ENCODE data around the gene MID2. TPM values are rescaled to one million over a fixed set of nuclear protein-coding genes. Genes with fewer than 3 reads are reported as not detected.
"Not testable (repeated sequence)": the region's sequence is repeated elsewhere in the genome, so short reads cannot be mapped to it uniquely, and the experiment has no call there.

The MID2 gene
- total RNA-seq, 2 experiments from 2014 or later = 9.0 to 9.7 TPM

GRCh38 chrX:107902721-107903120 is 77.1 kb downstream of the MID2 start:
- Mint-ChIP-seq H3K27me3 (no peaks in the 10 kb centered on the region), H3K4me1 (ENCODE audit: low read depth) (no peaks in the 10 kb centered on the region), H3K36me3 (peaks cover 14% of the 10 kb centered on the region), H3K4me3 (no peak overlapping the region), H3K27ac (no peak overlapping the region), H3K9me3 (no peaks in the 10 kb centered on the region)
- intact Hi-C loops (cut with micrococcal nuclease) = no loop called here
- POLR2A ChIA-PET = no interaction called here
- CTCF ChIA-PET = no interaction called here
- DNase-seq = no peak

- Mint-ChIP-seq H3K9me3 (no peaks in the 10 kb centered on the region), H3K4me3 (no peak overlapping the region), H3K27me3 (no peaks in the 10 kb centered on the region), H3K27ac (no peak overlapping the region), H3K4me1 (ENCODE audit: low read depth) (no peaks in the 10 kb centered on the region), H3K36me3 (peaks cover 20% of the 10 kb centered on the region)
- no peak for DNase-seq
- POLR2A ChIA-PET = no interaction called here
- intact Hi-C loops (cut with micrococcal nuclease) = no loop called here
- CTCF ChIA-PET = no interaction called here
These were observed 79.7 kb downstream of the MID2 start for GRCh38 chrX:107905366-107905765.

- intact Hi-C loops (cut with micrococcal nuclease) = no loop called here
- CTCF ChIA-PET = interaction anchor here (1.0 kb wide), 1 partner anchor 54 kb away, joined by 3 read pairs; no protein-coding TSS in a partner anchor
- peaks cover 9% of the 10 kb centered on the region for H3K36me3 Mint-ChIP-seq
These were observed 98.6 kb downstream of the MID2 start for GRCh38 chrX:107924136-107924746.

GRCh38 chrX:107934262-107934661 is 108.6 kb downstream of the MID2 start:
- Mint-ChIP-seq H3K36me3 (no peaks in the 10 kb centered on the region), H3K27me3 (peaks cover 11% of the 10 kb centered on the region), H3K27ac (no peak overlapping the region), H3K9me3 (no peaks in the 10 kb centered on the region), H3K4me3 (no peak overlapping the region), H3K4me1 (ENCODE audit: low read depth) (peaks cover 3% of the 10 kb centered on the region)
- POLR2A ChIA-PET = no interaction called here
- CTCF ChIA-PET = no interaction called here
- intact Hi-C loops (cut with micrococcal nuclease) = no loop called here
- DNase-seq = no peak

More at GRCh38 chrX:107924136-107924746, 98.6 kb downstream of the MID2 start:
- no peak overlapping the region for H3K27ac Mint-ChIP-seq
- H3K9me3 Mint-ChIP-seq = no peaks in the 10 kb centered on the region
- no peaks in the 10 kb centered on the region for H3K4me1 Mint-ChIP-seq (ENCODE audit: low read depth)
- no peaks in the 10 kb centered on the region for H3K27me3 Mint-ChIP-seq
- POLR2A ChIA-PET = no interaction called here
- H3K4me3 Mint-ChIP-seq = no peak overlapping the region
- DNase-seq = no peak

- POLR2A ChIA-PET = no interaction called here
- peaks cover 3% of the 10 kb centered on the region for H3K4me1 Mint-ChIP-seq (ENCODE audit: low read depth)
- DNase-seq = no peak
- peaks cover 11% of the 10 kb centered on the region for H3K27me3 Mint-ChIP-seq
- H3K9me3 Mint-ChIP-seq = no peaks in the 10 kb centered on the region
- H3K4me3 Mint-ChIP-seq = no peak overlapping the region
- CTCF ChIA-PET = no interaction called here
- intact Hi-C loops (cut with micrococcal nuclease) = no loop called here
- H3K36me3 Mint-ChIP-seq = no peaks in the 10 kb centered on the region
- H3K27ac Mint-ChIP-seq = no peak overlapping the region
These were observed 109.5 kb downstream of the MID2 start for GRCh38 chrX:107935200-107935599.

GRCh38 chrX:107935664-107936433 is 110.2 kb downstream of the MID2 start:
- intact Hi-C loops (cut with micrococcal nuclease) = no loop called here
- H3K27ac Mint-ChIP-seq = no peak overlapping the region
- peaks cover 3% of the 10 kb centered on the region for H3K4me1 Mint-ChIP-seq (ENCODE audit: low read depth)
- no peaks in the 10 kb centered on the region for H3K9me3 Mint-ChIP-seq
- ChIA-PET POLR2A (no interaction called here), CTCF (no interaction called here)
- H3K36me3 Mint-ChIP-seq = no peaks in the 10 kb centered on the region
- H3K4me3 Mint-ChIP-seq = peak overlapping the region; percentile 26
- peaks cover 11% of the 10 kb centered on the region for H3K27me3 Mint-ChIP-seq
- DNase-seq = no peak

GRCh38 chrX:107936434-107936730 is 110.7 kb downstream of the MID2 start:
- H3K4me1 Mint-ChIP-seq (ENCODE audit: low read depth) = peaks cover 3% of the 10 kb centered on the region
- CTCF ChIA-PET = no interaction called here
- intact Hi-C loops (cut with micrococcal nuclease) = no loop called here
- H3K4me3 Mint-ChIP-seq = no peak overlapping the region
- H3K36me3 Mint-ChIP-seq = no peaks in the 10 kb centered on the region
- no peak overlapping the region for H3K27ac Mint-ChIP-seq
- no peaks in the 10 kb centered on the region for H3K9me3 Mint-ChIP-seq
- peaks cover 11% of the 10 kb centered on the region for H3K27me3 Mint-ChIP-seq
- no peak for DNase-seq
- POLR2A ChIA-PET = no interaction called here

GRCh38 chrX:107940095-107940494 is 114.4 kb downstream of the MID2 start:
- Mint-ChIP-seq H3K4me1 (ENCODE audit: low read depth) (peaks cover 3% of the 10 kb centered on the region), H3K36me3 (no peaks in the 10 kb centered on the region), H3K27ac (no peak overlapping the region), H3K9me3 (no peaks in the 10 kb centered on the region), H3K27me3 (peaks cover 11% of the 10 kb centered on the region), H3K4me3 (no peak overlapping the region)
- DNase-seq = no peak
- ChIA-PET POLR2A (no interaction called here), CTCF (no interaction called here)
- intact Hi-C loops (cut with micrococcal nuclease) = no loop called here

GRCh38 chrX:107955337-107955736 is 129.7 kb downstream of the MID2 start:
- H3K4me1 Mint-ChIP-seq (ENCODE audit: low read depth); intact Hi-C loops (cut with micrococcal nuclease); H3K4me3 Mint-ChIP-seq; DNase-seq; POLR2A ChIA-PET; H3K36me3 Mint-ChIP-seq; H3K27me3 Mint-ChIP-seq; CTCF ChIA-PET; H3K27ac Mint-ChIP-seq; H3K9me3 Mint-ChIP-seq: not testable (repeated sequence)

- no peaks in the 10 kb centered on the region for H3K27me3 Mint-ChIP-seq
- no peaks in the 10 kb centered on the region for H3K4me1 Mint-ChIP-seq (ENCODE audit: low read depth)
- ChIA-PET CTCF (interaction anchor here (0.6 kb wide), 1 partner anchor 1106 kb away, joined by 3 read pairs; no protein-coding TSS in a partner anchor), POLR2A (no interaction called here)
- intact Hi-C loops (cut with micrococcal nuclease) = no loop called here
- H3K36me3 Mint-ChIP-seq = no peaks in the 10 kb centered on the region
- H3K9me3 Mint-ChIP-seq = no peaks in the 10 kb centered on the region
- H3K27ac Mint-ChIP-seq = no peak overlapping the region
- no peak overlapping the region for H3K4me3 Mint-ChIP-seq
- DNase-seq = no peak
These were observed 143.0 kb downstream of the MID2 start for GRCh38 chrX:107968623-107969022.

- no peaks in the 10 kb centered on the region for H3K36me3 Mint-ChIP-seq
- ChIA-PET POLR2A (no interaction called here), CTCF (no interaction called here)
- H3K4me3 Mint-ChIP-seq = no peak overlapping the region
- H3K27me3 Mint-ChIP-seq = no peaks in the 10 kb centered on the region
- no peak overlapping the region for H3K27ac Mint-ChIP-seq
- no peaks in the 10 kb centered on the region for H3K4me1 Mint-ChIP-seq (ENCODE audit: low read depth)
- H3K9me3 Mint-ChIP-seq = no peaks in the 10 kb centered on the region
- intact Hi-C loops (cut with micrococcal nuclease) = no loop called here
- DNase-seq = no peak
These were observed 144.4 kb downstream of the MID2 start for GRCh38 chrX:107970073-107970472.

- no peak overlapping the region for H3K4me3 Mint-ChIP-seq
- no peaks in the 10 kb centered on the region for H3K27me3 Mint-ChIP-seq
- H3K27ac Mint-ChIP-seq = no peak overlapping the region
- ChIA-PET CTCF (no interaction called here), POLR2A (no interaction called here)
- H3K36me3 Mint-ChIP-seq = no peaks in the 10 kb centered on the region
- DNase-seq = no peak
- H3K4me1 Mint-ChIP-seq (ENCODE audit: low read depth) = no peaks in the 10 kb centered on the region
- intact Hi-C loops (cut with micrococcal nuclease) = no loop called here
- H3K9me3 Mint-ChIP-seq = no peaks in the 10 kb centered on the region
These were observed 146.0 kb downstream of the MID2 start for GRCh38 chrX:107971636-107972035.

Measured in activated CD4-positive, alpha-beta memory T cell treated with anti-CD3 and anti-CD28 coated beads for 36 hours (primary cell).